Nephron progenitor cell (in vitro differentiated cells): Measurements from ENCODE around the gene RAD51B.
"Not testable (repeated sequence)": the region's sequence is repeated elsewhere in the genome, so short reads cannot be mapped to it uniquely, and the experiment has no call there.

Experiments
- DNase-seq: peaks from one replicate; pipeline ENCODE4 v3.0.0; 2021
- H3K27ac Mint-ChIP-seq: 2 replicates; pipeline ENCODE4 v1.8.0; 2021; ENCODE audit warnings: mild to moderate bottlenecking, moderate library complexity, mixed read lengths
- H3K27me3 Mint-ChIP-seq: 2 replicates; pipeline ENCODE4 v1.8.0; 2021; ENCODE audit warnings: mild to moderate bottlenecking, low read depth, mixed read lengths; ENCODE audit not compliant: poor library complexity
- H3K36me3 Mint-ChIP-seq: 2 replicates; pipeline ENCODE4 v1.8.0; 2021; ENCODE audit warnings: low read depth, mixed read lengths
- H3K4me1 Mint-ChIP-seq: 2 replicates; pipeline ENCODE4 v1.8.0; 2021; ENCODE audit warnings: mixed read lengths
- H3K4me3 Mint-ChIP-seq: 2 replicates; pipeline ENCODE4 v1.8.0; 2021; ENCODE audit warnings: mild to moderate bottlenecking, moderate library complexity, mixed read lengths
- H3K9me3 Mint-ChIP-seq: 2 replicates; pipeline ENCODE4 v1.8.0; 2021; ENCODE audit warnings: mild to moderate bottlenecking, moderate library complexity, mixed read lengths
- TF ChIP-seq, protein P1 (sequence below): fragments of 200-600 bp; sonication (generic); IDR thresholded peaks from 2 replicates; pipeline ENCODE4 v1.5.0; 2021; ENCODE audit warnings: antibody characterized with exemption

Gene RAD51B

DNA sequence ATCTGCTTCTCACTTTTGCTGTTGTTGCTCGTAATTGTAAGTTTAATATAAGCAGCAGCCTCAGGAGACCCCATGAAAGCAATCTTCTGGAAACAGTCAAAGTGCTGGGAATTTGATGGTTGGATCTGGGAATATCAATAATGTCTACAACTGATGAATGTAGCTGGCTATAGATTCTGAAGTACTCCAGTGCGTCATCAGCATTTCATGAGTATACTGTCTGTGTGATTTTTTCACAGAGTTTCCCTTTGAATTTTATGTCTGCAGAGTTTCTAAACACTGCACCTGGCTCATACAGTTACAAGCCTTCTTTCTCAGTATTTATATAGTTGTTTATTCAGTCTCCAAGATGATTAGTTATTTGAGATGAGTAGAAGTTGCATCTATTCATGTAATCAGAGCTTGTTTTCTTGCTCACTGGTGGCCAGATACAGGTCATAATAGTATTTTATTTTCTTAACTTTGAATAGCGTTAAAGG is 222.3 kb downstream of the RAD51B start:
- Mint-ChIP-seq H3K27me3 (no peaks in the 10 kb centered on the region), H3K9me3 (no peaks in the 10 kb centered on the region), H3K27ac (peak overlapping the region; percentile 94), H3K4me1 (peaks cover 56% of the 10 kb centered on the region), H3K36me3 (peaks cover 4% of the 10 kb centered on the region), H3K4me3 (peak overlapping the region; percentile 18)
- no peak for DNase-seq
- TF ChIP-seq, protein P1, sequence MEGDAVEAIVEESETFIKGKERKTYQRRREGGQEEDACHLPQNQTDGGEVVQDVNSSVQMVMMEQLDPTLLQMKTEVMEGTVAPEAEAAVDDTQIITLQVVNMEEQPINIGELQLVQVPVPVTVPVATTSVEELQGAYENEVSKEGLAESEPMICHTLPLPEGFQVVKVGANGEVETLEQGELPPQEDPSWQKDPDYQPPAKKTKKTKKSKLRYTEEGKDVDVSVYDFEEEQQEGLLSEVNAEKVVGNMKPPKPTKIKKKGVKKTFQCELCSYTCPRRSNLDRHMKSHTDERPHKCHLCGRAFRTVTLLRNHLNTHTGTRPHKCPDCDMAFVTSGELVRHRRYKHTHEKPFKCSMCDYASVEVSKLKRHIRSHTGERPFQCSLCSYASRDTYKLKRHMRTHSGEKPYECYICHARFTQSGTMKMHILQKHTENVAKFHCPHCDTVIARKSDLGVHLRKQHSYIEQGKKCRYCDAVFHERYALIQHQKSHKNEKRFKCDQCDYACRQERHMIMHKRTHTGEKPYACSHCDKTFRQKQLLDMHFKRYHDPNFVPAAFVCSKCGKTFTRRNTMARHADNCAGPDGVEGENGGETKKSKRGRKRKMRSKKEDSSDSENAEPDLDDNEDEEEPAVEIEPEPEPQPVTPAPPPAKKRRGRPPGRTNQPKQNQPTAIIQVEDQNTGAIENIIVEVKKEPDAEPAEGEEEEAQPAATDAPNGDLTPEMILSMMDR: no peak

DNA sequence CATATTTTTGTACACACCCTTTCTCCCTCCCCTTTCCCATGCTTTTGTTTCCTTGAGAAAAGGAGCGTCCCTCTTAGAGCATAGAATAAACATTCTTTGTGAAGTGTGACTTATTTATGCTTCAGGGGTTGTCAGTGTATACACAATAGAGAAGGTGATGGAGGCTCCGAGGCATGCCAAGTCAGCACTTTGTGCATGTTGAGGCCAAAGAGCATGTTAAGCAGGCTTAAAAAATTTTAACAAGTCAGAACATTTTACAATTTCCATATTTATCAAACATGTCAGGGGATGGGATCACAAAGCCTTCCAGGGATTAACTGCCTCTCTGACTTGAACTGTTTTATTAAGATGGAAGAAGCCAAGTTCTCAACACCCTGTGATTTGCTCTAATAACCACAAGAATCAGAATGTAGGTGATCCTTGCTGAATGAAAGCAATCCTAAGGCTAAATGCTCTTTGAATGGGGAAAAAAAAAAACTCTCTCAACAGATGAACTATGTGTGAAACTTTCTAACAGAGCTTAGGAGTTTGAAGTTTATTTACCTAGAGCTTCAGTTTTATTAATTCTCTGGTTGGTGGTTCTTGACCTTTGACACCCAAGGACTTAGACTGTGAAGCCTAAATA is 223.1 kb downstream of the RAD51B start:
- peaks cover 2% of the 10 kb centered on the region for H3K36me3 Mint-ChIP-seq
- H3K9me3 Mint-ChIP-seq: peaks cover under 1% of the 10 kb centered on the region
- TF ChIP-seq, protein P1: no peak
- no peaks in the 10 kb centered on the region for H3K27me3 Mint-ChIP-seq
- H3K4me1 Mint-ChIP-seq: peaks cover 51% of the 10 kb centered on the region
- DNase-seq: peak; percentile 23
- peak overlapping the region; percentile 94 for H3K27ac Mint-ChIP-seq
- H3K4me3 Mint-ChIP-seq: peak overlapping the region; percentile 28

DNA sequence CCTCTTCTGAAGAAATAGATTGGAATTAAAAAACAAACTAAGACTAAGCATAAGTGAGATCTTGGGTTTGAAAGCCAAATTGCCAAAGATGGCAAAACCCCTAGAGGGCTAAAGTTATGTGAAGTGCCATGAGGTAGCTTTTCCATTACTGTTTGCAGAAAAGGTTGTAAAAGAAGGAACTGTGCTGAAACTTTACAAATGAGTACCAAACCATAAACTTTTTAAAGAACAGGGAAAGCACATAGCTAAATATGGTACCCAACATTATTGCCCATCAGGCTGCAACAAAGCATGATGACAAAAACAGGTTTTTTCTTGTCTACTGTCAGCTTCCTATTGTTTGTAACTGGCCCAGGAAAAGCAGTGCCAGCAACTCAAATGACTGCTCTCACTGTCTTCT is 224.2 kb downstream of the RAD51B start:
- Mint-ChIP-seq H3K9me3 (peaks cover 6% of the 10 kb centered on the region), H3K36me3 (peaks cover 8% of the 10 kb centered on the region), H3K4me1 (peaks cover 49% of the 10 kb centered on the region), H3K27me3 (no peaks in the 10 kb centered on the region), H3K4me3 (no peak overlapping the region), H3K27ac (peak overlapping the region; percentile 94)
- TF ChIP-seq, protein P1: no peak
- no peak for DNase-seq

DNA sequence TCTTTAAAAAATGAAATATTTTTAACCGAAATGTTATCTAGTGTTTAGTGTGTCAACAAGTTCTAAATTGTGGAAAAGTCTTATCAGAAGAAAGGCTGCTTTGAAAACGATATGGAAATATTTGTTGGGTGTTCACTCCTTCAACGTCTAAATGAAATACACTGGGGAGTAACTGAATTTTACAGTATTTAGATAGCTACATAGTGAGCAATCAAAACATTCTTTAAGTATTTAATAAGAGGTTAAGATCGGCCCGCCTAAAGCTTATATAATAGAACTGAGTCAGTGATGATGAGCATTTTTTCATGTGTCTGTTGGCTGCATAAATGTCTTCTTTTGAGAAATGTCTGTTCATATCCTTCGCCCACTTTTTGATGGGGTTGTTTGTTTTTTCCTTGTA is 228.3 kb downstream of the RAD51B start:
- Mint-ChIP-seq H3K36me3 (peaks cover 8% of the 10 kb centered on the region), H3K4me1 (peaks cover 20% of the 10 kb centered on the region), H3K9me3 (peaks cover 10% of the 10 kb centered on the region), H3K27ac (no peak overlapping the region), H3K4me3 (no peak overlapping the region), H3K27me3 (no peaks in the 10 kb centered on the region)
- TF ChIP-seq, protein P1: no peak
- DNase-seq: no peak

DNA sequence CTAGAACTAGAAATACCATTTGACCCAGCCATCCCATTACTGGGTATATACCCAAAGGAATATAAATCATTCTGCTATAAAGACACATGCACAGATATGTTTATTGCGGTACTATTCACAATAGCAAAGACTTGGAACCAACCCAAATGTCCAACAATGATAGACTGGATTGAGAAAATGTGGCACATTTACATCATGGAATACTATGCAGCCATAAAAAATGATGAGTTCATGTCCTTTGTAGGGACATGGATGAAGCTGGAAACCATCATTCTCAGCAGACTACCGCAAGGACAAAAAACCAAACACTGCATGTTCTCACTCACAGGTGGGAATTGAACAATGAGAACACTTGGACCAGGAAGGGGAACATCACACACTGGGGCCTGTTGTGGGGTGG is 229.2 kb downstream of the RAD51B start:
- not testable (repeated sequence) for H3K27me3 Mint-ChIP-seq, H3K27ac Mint-ChIP-seq, H3K4me3 Mint-ChIP-seq, DNase-seq, H3K36me3 Mint-ChIP-seq
- H3K4me1 Mint-ChIP-seq: peaks cover 11% of the 10 kb centered on the region
- H3K9me3 Mint-ChIP-seq: peaks cover 10% of the 10 kb centered on the region

DNA sequence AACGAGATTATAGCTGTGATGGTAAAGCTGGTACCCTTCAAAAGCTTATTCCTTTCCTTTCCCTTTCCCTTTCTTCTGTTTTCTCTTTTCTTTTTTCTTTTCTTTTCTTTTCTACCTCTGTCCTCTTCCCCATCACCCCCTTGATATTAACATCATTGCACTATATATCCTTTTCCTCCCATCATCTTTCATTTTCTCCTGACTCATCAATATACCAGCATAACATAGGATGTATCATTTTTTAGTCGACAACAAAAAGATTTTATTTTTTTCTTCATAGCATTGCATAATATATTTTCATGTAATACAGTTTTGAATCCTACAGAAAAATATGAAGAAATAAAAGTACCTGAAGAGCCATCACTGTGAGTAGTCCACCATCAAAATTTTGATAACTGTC is 230.6 kb downstream of the RAD51B start:
- Mint-ChIP-seq H3K4me3 (no peak overlapping the region), H3K27me3 (no peaks in the 10 kb centered on the region), H3K4me1 (no peaks in the 10 kb centered on the region), H3K36me3 (peaks cover 8% of the 10 kb centered on the region), H3K27ac (peak overlapping the region; percentile 29), H3K9me3 (peaks cover 10% of the 10 kb centered on the region)
- TF ChIP-seq, protein P1: no peak
- no peak for DNase-seq
